Coronary artery (tissue), 2 donors: ENCODE measurements around the gene CASP6.

Experiments
- DNase-seq: peaks from one replicate; pipeline ENCODE4 v3.0.0-alpha.2; 2017; ENCODE audit warnings: low spot score
- H3K27ac ChIP-seq, 2 donors: fragments of 200-600 bp; sonication (generic); one replicate each; pipeline ENCODE4 v1.5.1; 2016 to 2019
- H3K4me3 ChIP-seq: fragments of 200-600 bp; sonication (generic); 2 replicates; pipeline ENCODE4 v1.5.1; 2016; ENCODE audit warnings: mild to moderate bottlenecking, moderate library complexity
- TF ChIP-seq, protein P1 (sequence below): fragments of 200-600 bp; sonication (generic); IDR thresholded peaks from one replicate; pipeline ENCODE4 v1.5.1; 2019; ENCODE audit warnings: antibody characterized with exemption

Gene CASP6

GRCh38 chr4:109701566-109702410, 1.5 kb downstream of the CASP6 start:
- Histone ChIP-seq H3K27ac (peak overlapping the region in 1 of 2 donors; percentile 55), H3K4me3 (peak overlapping the region; percentile 90)
- TF ChIP-seq, protein P1, sequence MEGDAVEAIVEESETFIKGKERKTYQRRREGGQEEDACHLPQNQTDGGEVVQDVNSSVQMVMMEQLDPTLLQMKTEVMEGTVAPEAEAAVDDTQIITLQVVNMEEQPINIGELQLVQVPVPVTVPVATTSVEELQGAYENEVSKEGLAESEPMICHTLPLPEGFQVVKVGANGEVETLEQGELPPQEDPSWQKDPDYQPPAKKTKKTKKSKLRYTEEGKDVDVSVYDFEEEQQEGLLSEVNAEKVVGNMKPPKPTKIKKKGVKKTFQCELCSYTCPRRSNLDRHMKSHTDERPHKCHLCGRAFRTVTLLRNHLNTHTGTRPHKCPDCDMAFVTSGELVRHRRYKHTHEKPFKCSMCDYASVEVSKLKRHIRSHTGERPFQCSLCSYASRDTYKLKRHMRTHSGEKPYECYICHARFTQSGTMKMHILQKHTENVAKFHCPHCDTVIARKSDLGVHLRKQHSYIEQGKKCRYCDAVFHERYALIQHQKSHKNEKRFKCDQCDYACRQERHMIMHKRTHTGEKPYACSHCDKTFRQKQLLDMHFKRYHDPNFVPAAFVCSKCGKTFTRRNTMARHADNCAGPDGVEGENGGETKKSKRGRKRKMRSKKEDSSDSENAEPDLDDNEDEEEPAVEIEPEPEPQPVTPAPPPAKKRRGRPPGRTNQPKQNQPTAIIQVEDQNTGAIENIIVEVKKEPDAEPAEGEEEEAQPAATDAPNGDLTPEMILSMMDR, result no peak
- no peak for DNase-seq

DNA sequence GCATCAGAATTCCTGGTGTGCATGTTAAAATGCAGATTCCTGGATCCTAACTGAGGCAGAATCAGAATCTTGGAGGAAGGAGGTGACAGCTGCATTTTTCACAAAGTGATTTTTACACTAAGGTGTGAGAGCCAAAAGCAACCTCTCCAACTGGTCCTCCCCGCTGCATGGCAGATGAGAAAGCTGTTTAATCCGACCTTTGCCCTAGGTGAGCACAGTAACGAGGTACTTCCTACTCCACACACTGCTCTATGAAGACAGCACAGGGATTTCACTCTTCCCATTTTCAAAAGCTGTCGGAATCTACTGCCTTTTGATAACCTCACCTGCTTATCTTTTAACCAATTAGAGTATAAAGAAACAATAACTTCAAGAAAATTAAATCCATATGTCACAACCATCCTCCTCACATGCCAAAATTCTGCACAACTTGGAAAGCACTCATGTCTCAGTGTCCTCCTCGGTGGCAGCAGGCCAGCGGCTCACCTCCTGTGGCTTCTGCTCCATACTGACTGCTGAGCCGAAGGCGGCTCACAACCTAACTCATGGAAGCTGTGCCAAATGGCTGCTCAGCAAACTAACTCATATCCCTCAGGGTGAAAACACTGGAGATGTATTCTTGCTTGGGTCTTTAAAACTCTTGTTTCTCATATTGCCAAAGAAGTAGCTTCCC, 3.6 kb downstream of the CASP6 start:
- DNase-seq, result no peak
- TF ChIP-seq, protein P1, result no peak
- no peak overlapping the region for H3K4me3 ChIP-seq
- H3K27ac ChIP-seq, result no peak overlapping the region

GRCh38 chr4:109698656-109699055, 4.6 kb downstream of the CASP6 start:
- DNase-seq, result no peak
- TF ChIP-seq, protein P1, result no peak

DNA sequence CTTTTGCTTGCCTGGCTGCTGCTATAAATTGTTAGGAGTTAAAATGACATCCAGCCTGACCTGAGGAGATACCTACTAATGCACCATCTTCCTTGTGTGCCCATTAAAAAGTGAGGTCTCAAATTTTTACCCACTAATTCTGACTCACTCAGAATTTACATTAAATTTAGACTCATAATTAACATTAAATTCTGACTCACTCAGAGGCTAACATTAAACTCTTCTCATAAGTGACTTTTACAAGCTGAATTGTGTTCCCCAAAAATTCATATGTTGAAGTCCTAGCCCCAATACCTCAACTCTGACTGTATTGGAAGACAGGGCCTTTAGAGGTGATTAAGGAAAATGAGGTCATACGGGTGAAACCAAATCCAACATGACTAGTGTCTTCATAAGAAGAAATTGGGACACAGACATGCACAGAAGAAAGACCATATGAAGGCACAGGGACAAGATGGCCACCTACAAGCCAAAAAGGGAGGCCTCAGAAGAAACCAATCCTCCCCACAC, 11.8 kb downstream of the CASP6 start:
- TF ChIP-seq, protein P1, result no peak
- Histone ChIP-seq H3K27ac (no peak overlapping the region), H3K4me3 (no peak overlapping the region)
- no peak for DNase-seq

More at GRCh38 chr4:109698656-109699055, 4.6 kb downstream of the CASP6 start:
- Histone ChIP-seq H3K27ac (no peak overlapping the region), H3K4me3 (no peak overlapping the region)

DNA sequence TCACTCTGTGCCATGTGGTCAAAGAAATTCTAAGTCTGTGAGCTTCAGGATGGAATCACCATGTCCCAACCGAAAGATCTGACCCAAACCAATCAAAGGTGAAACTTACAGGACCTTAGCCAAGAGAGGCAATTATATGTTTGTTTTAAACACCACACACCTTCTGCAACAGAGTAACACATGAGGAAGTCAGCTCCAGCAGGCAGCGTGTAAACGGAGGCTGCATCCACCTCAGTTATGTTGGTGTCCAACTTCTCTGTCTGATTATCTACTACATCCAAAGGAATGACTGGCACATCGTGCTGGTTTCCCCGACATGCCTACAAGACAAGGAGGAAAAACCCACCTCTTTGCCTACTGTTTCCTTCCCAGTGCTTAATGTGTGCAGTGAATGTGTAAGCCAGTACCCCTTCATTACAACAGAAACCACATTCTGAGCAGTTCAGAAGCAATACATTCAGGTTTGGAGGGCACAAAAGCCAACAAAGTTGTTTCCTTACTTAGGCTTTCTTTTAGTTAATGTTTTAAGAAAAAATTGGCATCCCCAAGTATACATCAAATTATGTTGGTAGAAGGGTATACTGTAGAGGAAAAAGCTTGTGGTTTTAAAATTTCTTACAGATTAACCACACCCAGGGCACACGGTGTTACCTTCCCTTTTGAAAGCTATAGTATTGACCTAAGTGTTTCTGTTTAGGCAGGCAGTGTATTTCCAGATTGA, 12.4 kb downstream of the CASP6 start:
- no peak overlapping the region for H3K4me3 ChIP-seq
- TF ChIP-seq, protein P1, result no peak
- no peak overlapping the region for H3K27ac ChIP-seq
- no peak for DNase-seq

- no peak overlapping the region for H3K4me3 ChIP-seq
- DNase-seq, result no peak
- TF ChIP-seq, protein P1, result no peak
Measured at GRCh38 chr4:109684727-109685126, 18.5 kb downstream of the CASP6 start.

More at GRCh38 chr4:109684727-109685126, 18.5 kb downstream of the CASP6 start:
- H3K27ac ChIP-seq, result no peak overlapping the region
